ENCODE measurements around the gene SLC25A13. TPM values are rescaled to one million over a fixed set of nuclear protein-coding genes. Genes with fewer than 3 reads are reported as not detected.

Gene SLC25A13
- total RNA-seq, 1 experiment from 2014 or later, result 77.2 TPM

- no peak for TF ChIP-seq ZBTB43 (CRISPR knock-in tag; IDR thresholded peaks at IDR 0.05)
These were observed 27.7 kb upstream of the SLC25A13 start (continued) for GRCh38 chr7:96349572-96349971.

- H3K9me3 Mint-ChIP-seq, result no peaks in the 10 kb centered on the region
- CTCF ChIA-PET, result no interaction called here
- no peak for TF ChIP-seq FOXJ3 (CRISPR knock-in tag; IDR thresholded peaks at IDR 0.05; ENCODE audit: borderline replicate concordance)
- TF ChIP-seq PRRX2 (CRISPR knock-in tag; IDR thresholded peaks at IDR 0.05), result no peak
- TF ChIP-seq ZNF232 (CRISPR knock-in tag; IDR thresholded peaks at IDR 0.05), result no peak
- no peak for TF ChIP-seq SMAD4 (CRISPR knock-in tag; IDR thresholded peaks at IDR 0.05)
- TF ChIP-seq ZNF512 (CRISPR knock-in tag; IDR thresholded peaks at IDR 0.05; ENCODE audit: borderline replicate concordance), result no peak
- TF ChIP-seq ZNF396 (CRISPR knock-in tag; IDR thresholded peaks at IDR 0.05; ENCODE audit: borderline replicate concordance), result no peak
- no peak for TF ChIP-seq ATF2 (CRISPR knock-in tag; IDR thresholded peaks at IDR 0.05; ENCODE audit: borderline replicate concordance, low read depth)
- no peak for TF ChIP-seq ETV6 (CRISPR knock-in tag; IDR thresholded peaks at IDR 0.05)
- TF ChIP-seq TEAD1 (CRISPR knock-in tag; IDR thresholded peaks at IDR 0.05), result no peak
- TF ChIP-seq FOXK1 (CRISPR knock-in tag; IDR thresholded peaks at IDR 0.05), result no peak
- TF ChIP-seq AFF4 (CRISPR knock-in tag; IDR thresholded peaks at IDR 0.05; ENCODE audit: borderline replicate concordance), result no peak
- no peak for TF ChIP-seq FOXP1 (CRISPR knock-in tag; IDR thresholded peaks at IDR 0.05; ENCODE audit: borderline replicate concordance)
- TF ChIP-seq E2F4 (CRISPR knock-in tag; IDR thresholded peaks at IDR 0.05; ENCODE audit: borderline replicate concordance, low read depth), result no peak
- no peak for TF ChIP-seq MLX (CRISPR knock-in tag; IDR thresholded peaks at IDR 0.05)
- no peak for TF ChIP-seq ZNF416 (CRISPR knock-in tag; IDR thresholded peaks at IDR 0.05)
- no peak for TF ChIP-seq CDX4 (CRISPR knock-in tag; IDR thresholded peaks at IDR 0.05; ENCODE audit: borderline replicate concordance)
- TF ChIP-seq SMAD3 (CRISPR knock-in tag; IDR thresholded peaks at IDR 0.05; ENCODE audit: borderline replicate concordance), result no peak
- TF ChIP-seq IRF2 (CRISPR knock-in tag; IDR thresholded peaks at IDR 0.05; ENCODE audit: borderline replicate concordance, low read depth), result no peak
- H3K27ac Mint-ChIP-seq, result no peak overlapping the region
- no peak for DNase-seq (ENCODE audit: low spot score)
- no peaks in the 10 kb centered on the region for H3K4me1 Mint-ChIP-seq
- H3K36me3 Mint-ChIP-seq, result no peaks in the 10 kb centered on the region
- POLR2A ChIA-PET, result interaction anchor here (0.7 kb wide), 1 partner anchor 165 kb away, joined by 3 read pairs; no protein-coding TSS in a partner anchor
- H3K4me3 Mint-ChIP-seq, result no peak overlapping the region
- no peak for ATAC-seq
- no peaks in the 10 kb centered on the region; the same call in none of the 2 replicates for H3K27me3 Mint-ChIP-seq (ENCODE audit: low read depth)
These were observed 25.6 kb upstream of the SLC25A13 start for GRCh38 chr7:96347471-96347870.
